ENCODE data around the gene IQCN.

DNA sequence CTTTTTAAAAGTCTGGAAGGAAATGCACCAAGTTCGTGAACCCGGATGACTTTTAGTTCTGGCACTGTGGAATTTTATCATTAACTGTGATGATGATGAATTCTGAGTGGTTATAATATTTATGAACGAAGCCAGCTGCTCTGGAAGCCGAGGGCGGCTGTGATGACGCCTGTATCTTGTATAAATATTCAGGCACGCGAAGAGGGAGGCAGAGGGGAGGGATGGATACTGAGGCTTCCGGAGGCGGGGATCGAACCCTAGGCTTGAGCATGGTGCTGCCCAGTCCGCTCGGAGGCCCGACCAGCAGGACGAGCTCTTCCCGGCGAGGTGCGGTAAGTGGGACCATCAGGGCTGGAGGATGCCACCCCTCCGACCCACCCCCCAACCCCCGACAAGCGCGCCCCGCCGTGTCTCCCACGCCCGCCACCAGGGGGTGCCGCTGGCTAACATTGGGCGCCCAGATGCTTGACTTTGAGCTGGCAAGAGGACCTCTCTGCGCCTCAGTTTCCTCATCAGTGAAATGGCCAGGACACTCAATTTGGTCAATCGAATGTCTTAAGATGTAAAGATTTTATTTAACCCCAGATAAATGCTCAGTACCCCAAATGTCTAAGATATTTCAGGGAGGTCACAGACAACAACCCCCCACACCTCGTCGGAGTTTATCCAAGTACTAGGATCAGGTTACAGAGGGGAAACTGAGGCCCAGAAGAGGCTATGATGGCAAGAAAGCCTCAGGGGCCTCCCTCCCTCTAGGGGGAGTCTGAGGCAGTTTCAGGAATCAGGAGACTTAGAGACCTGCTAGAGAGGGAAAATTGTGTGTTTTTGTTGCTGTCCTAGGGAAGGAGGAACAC, 65.9 kb downstream of the IQCN start:
- TF ChIP-seq, protein P1, sequence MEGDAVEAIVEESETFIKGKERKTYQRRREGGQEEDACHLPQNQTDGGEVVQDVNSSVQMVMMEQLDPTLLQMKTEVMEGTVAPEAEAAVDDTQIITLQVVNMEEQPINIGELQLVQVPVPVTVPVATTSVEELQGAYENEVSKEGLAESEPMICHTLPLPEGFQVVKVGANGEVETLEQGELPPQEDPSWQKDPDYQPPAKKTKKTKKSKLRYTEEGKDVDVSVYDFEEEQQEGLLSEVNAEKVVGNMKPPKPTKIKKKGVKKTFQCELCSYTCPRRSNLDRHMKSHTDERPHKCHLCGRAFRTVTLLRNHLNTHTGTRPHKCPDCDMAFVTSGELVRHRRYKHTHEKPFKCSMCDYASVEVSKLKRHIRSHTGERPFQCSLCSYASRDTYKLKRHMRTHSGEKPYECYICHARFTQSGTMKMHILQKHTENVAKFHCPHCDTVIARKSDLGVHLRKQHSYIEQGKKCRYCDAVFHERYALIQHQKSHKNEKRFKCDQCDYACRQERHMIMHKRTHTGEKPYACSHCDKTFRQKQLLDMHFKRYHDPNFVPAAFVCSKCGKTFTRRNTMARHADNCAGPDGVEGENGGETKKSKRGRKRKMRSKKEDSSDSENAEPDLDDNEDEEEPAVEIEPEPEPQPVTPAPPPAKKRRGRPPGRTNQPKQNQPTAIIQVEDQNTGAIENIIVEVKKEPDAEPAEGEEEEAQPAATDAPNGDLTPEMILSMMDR (IDR thresholded peaks at IDR 0.05; ENCODE audit: low read depth, low read length, missing input control) = peak; percentile 30
- TF ChIP-seq TAF1 (conservative IDR thresholded peaks at IDR 0.05) = no peak
- TF ChIP-seq RAD21 (IDR thresholded peaks at IDR 0.05) = peak; percentile 59 to 75
- TF ChIP-seq, protein P2, sequence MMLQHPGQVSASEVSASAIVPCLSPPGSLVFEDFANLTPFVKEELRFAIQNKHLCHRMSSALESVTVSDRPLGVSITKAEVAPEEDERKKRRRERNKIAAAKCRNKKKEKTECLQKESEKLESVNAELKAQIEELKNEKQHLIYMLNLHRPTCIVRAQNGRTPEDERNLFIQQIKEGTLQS (IDR thresholded peaks at IDR 0.05) = no peak
- TF ChIP-seq, protein P3, sequence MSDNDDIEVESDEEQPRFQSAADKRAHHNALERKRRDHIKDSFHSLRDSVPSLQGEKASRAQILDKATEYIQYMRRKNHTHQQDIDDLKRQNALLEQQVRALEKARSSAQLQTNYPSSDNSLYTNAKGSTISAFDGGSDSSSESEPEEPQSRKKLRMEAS (IDR thresholded peaks at IDR 0.05) = no peak
- TF ChIP-seq, protein P4, sequence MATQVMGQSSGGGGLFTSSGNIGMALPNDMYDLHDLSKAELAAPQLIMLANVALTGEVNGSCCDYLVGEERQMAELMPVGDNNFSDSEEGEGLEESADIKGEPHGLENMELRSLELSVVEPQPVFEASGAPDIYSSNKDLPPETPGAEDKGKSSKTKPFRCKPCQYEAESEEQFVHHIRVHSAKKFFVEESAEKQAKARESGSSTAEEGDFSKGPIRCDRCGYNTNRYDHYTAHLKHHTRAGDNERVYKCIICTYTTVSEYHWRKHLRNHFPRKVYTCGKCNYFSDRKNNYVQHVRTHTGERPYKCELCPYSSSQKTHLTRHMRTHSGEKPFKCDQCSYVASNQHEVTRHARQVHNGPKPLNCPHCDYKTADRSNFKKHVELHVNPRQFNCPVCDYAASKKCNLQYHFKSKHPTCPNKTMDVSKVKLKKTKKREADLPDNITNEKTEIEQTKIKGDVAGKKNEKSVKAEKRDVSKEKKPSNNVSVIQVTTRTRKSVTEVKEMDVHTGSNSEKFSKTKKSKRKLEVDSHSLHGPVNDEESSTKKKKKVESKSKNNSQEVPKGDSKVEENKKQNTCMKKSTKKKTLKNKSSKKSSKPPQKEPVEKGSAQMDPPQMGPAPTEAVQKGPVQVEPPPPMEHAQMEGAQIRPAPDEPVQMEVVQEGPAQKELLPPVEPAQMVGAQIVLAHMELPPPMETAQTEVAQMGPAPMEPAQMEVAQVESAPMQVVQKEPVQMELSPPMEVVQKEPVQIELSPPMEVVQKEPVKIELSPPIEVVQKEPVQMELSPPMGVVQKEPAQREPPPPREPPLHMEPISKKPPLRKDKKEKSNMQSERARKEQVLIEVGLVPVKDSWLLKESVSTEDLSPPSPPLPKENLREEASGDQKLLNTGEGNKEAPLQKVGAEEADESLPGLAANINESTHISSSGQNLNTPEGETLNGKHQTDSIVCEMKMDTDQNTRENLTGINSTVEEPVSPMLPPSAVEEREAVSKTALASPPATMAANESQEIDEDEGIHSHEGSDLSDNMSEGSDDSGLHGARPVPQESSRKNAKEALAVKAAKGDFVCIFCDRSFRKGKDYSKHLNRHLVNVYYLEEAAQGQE (IDR thresholded peaks at IDR 0.05) = peak; percentile 11
- TF ChIP-seq GABPA (IDR thresholded peaks at IDR 0.05 in 1 of 2, conservative IDR thresholded peaks at IDR 0.05 in 1 of 2) = no peak
- no peak for TF ChIP-seq YY1 (IDR thresholded peaks at IDR 0.05)
- TF ChIP-seq JUND (IDR thresholded peaks at IDR 0.05) = no peak
